Gastroesophageal sphincter (tissue), 3 donors: Measurements from ENCODE around the gene BAG3.

Experiments used
- EP300 ChIP-seq: sonication (generic); formaldehyde crosslinking; IDR thresholded peaks from one replicate; pipeline ENCODE4 v1.6.1; 2017; ENCODE audit warnings: antibody characterized with exemption, mild to moderate bottlenecking
- POLR2A ChIP-seq, 2 donors: fragments of 450-650 bp; IDR thresholded peaks; one replicate each; pipeline ENCODE4 v1.6.1; 2017; ENCODE audit warnings: antibody characterized with exemption in 2 of 2, mild to moderate bottlenecking in 2 of 2, moderate library complexity in 1 of 2
- POLR2AphosphoS5 ChIP-seq: sonication (generic); formaldehyde crosslinking; IDR thresholded peaks from one replicate; pipeline ENCODE4 v1.6.1; 2017; ENCODE audit warnings: antibody characterized with exemption
- TF ChIP-seq, protein P1 (sequence below), 4 experiments: fragments of 200-600 bp in 2 of 4; fragments of 450-650 bp in 2 of 4; sonication (generic) in 1 of 4; IDR thresholded peaks; one replicate each; pipeline ENCODE4 v1.5.1; 2017 to 2019; ENCODE audit warnings: antibody characterized with exemption in 4 of 4, mild to moderate bottlenecking in 2 of 4, moderate library complexity in 2 of 4

- TF ChIP-seq, protein P1, sequence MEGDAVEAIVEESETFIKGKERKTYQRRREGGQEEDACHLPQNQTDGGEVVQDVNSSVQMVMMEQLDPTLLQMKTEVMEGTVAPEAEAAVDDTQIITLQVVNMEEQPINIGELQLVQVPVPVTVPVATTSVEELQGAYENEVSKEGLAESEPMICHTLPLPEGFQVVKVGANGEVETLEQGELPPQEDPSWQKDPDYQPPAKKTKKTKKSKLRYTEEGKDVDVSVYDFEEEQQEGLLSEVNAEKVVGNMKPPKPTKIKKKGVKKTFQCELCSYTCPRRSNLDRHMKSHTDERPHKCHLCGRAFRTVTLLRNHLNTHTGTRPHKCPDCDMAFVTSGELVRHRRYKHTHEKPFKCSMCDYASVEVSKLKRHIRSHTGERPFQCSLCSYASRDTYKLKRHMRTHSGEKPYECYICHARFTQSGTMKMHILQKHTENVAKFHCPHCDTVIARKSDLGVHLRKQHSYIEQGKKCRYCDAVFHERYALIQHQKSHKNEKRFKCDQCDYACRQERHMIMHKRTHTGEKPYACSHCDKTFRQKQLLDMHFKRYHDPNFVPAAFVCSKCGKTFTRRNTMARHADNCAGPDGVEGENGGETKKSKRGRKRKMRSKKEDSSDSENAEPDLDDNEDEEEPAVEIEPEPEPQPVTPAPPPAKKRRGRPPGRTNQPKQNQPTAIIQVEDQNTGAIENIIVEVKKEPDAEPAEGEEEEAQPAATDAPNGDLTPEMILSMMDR (IDR thresholded peaks at IDR 0.05), result no peak
- TF ChIP-seq EP300 (no peak), POLR2AphosphoS5 (no peak), POLR2A (IDR thresholded peaks at IDR 0.05) (no peak)
These were observed 18.9 kb downstream of the BAG3 start for GRCh38 chr10:119669975-119670640.
